Islet of Langerhans (tissue), 1 donor: ENCODE data around the gene GREB1L.
"Not testable (repeated sequence)": the region's sequence is repeated elsewhere in the genome, so short reads cannot be mapped to it uniquely, and the experiment has no call there.

Experiments used
- FAIRE-seq: peaks from one replicate; lab custom pipeline; 2011; peaks lifted over from hg19 to GRCh38; lab: Jason Lieb, UNC

GREB1L gene

GRCh38 chr18:21264651-21265050 lies 22.6 kb downstream of the GREB1L start:
- no peak for FAIRE-seq

GRCh38 chr18:21265971-21266673 lies 24.1 kb downstream of the GREB1L start:
- no peak for FAIRE-seq

- no peak for FAIRE-seq
Observed at GRCh38 chr18:21267400-21267799, 25.4 kb downstream of the GREB1L start.

- no peak for FAIRE-seq
Observed at GRCh38 chr18:21269349-21269748, 27.3 kb downstream of the GREB1L start.

- no peak for FAIRE-seq
Observed at GRCh38 chr18:21270453-21270852, 28.4 kb downstream of the GREB1L start.

GRCh38 chr18:21272016-21272579 lies 30.1 kb downstream of the GREB1L start:
- FAIRE-seq: no peak

- FAIRE-seq: no peak
Observed at GRCh38 chr18:21273568-21273967, 31.5 kb downstream of the GREB1L start.

GRCh38 chr18:21275645-21276044 lies 33.6 kb downstream of the GREB1L start:
- no peak for FAIRE-seq

GRCh38 chr18:21277578-21277977 lies 35.5 kb downstream of the GREB1L start:
- FAIRE-seq: no peak

- FAIRE-seq: not testable (repeated sequence)
Observed at GRCh38 chr18:21278218-21278617, 36.2 kb downstream of the GREB1L start.

- FAIRE-seq: no peak
Observed at GRCh38 chr18:21281603-21282002, 39.6 kb downstream of the GREB1L start.

GRCh38 chr18:21284540-21284939 lies 42.5 kb downstream of the GREB1L start:
- no peak for FAIRE-seq

- FAIRE-seq: no peak
Observed at GRCh38 chr18:21289827-21290226, 47.8 kb downstream of the GREB1L start.

- no peak for FAIRE-seq
Observed at GRCh38 chr18:21291106-21291505, 49.1 kb downstream of the GREB1L start.

- FAIRE-seq: no peak
Observed at GRCh38 chr18:21293479-21293878, 51.4 kb downstream of the GREB1L start.

- FAIRE-seq: no peak
Observed at GRCh38 chr18:21295101-21295500, 53.1 kb downstream of the GREB1L start.

- FAIRE-seq: no peak
Observed at GRCh38 chr18:21296045-21296444, 54.0 kb downstream of the GREB1L start.

GRCh38 chr18:21298351-21298750 lies 56.3 kb downstream of the GREB1L start:
- FAIRE-seq: no peak

- no peak for FAIRE-seq
Observed at GRCh38 chr18:21300035-21300907, 58.2 kb downstream of the GREB1L start.

GRCh38 chr18:21300908-21301200 lies 58.8 kb downstream of the GREB1L start:
- no peak for FAIRE-seq

- no peak for FAIRE-seq
Observed at GRCh38 chr18:21303445-21303844, 61.4 kb downstream of the GREB1L start.

- no peak for FAIRE-seq
Observed at GRCh38 chr18:21303895-21304294, 61.9 kb downstream of the GREB1L start.

- FAIRE-seq: no peak
Observed at GRCh38 chr18:21305621-21306020, 63.6 kb downstream of the GREB1L start.

- no peak for FAIRE-seq
Observed at GRCh38 chr18:21306368-21306767, 64.3 kb downstream of the GREB1L start.
